Neural crest cell (in vitro differentiated cells): ENCODE data around the gene HHATL. TPM values are rescaled to one million over a fixed set of nuclear protein-coding genes. Genes with fewer than 3 reads are reported as not detected.

Source experiments
- DNase-seq: peaks from one replicate; pipeline ENCODE4 v3.0.0; 2021; ENCODE audit warnings: low read depth, mixed read lengths, low spot score
- H3K27ac Mint-ChIP-seq: one replicate; pipeline ENCODE4 v1.8.0; 2021; ENCODE audit warnings: mild to moderate bottlenecking, mixed read lengths; ENCODE audit not compliant: unreplicated experiment
- H3K27me3 Mint-ChIP-seq: 2 replicates; pipeline ENCODE4 v1.8.0; 2021; ENCODE audit warnings: low read depth, mild to moderate bottlenecking, mixed read lengths
- H3K36me3 Mint-ChIP-seq: 2 replicates; pipeline ENCODE4 v1.8.0; 2021; ENCODE audit warnings: low read depth, mild to moderate bottlenecking, mixed read lengths
- H3K4me1 Mint-ChIP-seq: 2 replicates; pipeline ENCODE4 v1.8.0; 2021; ENCODE audit warnings: mixed read lengths
- H3K4me3 Mint-ChIP-seq: one replicate; pipeline ENCODE4 v1.8.0; 2021; ENCODE audit warnings: mild to moderate bottlenecking, mixed read lengths
- H3K9me3 Mint-ChIP-seq: 2 replicates; pipeline ENCODE4 v1.8.0; 2021; ENCODE audit warnings: mixed read lengths
- total RNA-seq: library from RNA; stranded (reverse); gene quantifications from 2 replicates; pipeline ENCODE4 v1.2.1, GENCODE V29; 2021
- TF ChIP-seq, protein P1 (sequence below): fragments of 200-600 bp; sonication (generic); conservative IDR thresholded peaks from 2 replicates; pipeline ENCODE4 v1.5.0; 2021; ENCODE audit warnings: antibody characterized with exemption, mild to moderate bottlenecking

The HHATL gene
- total RNA-seq, 1 donor from 2014 or later, result not detected

DNA sequence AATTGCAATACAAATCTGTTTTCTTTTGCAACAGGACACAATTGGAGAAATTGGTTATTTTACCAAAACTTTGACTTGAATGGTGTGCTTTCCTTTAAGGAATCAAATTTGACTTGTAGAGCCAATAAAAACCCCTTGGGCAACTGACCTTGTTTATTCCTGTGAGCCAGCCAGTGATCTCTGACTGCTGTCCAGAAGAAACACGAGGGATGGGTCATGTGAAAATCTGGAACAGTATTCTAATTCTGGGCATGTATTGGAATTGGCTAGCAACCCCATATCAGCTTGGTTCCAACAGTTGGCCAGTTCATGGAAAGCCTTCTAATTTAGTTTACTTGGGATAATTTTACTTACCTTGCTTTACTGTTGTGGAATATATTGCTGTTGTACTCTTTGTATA is 19.1 kb upstream of the HHATL start:
- DNase-seq, result no peak
- peaks cover 4% of the 10 kb centered on the region for H3K36me3 Mint-ChIP-seq
- TF ChIP-seq, protein P1, sequence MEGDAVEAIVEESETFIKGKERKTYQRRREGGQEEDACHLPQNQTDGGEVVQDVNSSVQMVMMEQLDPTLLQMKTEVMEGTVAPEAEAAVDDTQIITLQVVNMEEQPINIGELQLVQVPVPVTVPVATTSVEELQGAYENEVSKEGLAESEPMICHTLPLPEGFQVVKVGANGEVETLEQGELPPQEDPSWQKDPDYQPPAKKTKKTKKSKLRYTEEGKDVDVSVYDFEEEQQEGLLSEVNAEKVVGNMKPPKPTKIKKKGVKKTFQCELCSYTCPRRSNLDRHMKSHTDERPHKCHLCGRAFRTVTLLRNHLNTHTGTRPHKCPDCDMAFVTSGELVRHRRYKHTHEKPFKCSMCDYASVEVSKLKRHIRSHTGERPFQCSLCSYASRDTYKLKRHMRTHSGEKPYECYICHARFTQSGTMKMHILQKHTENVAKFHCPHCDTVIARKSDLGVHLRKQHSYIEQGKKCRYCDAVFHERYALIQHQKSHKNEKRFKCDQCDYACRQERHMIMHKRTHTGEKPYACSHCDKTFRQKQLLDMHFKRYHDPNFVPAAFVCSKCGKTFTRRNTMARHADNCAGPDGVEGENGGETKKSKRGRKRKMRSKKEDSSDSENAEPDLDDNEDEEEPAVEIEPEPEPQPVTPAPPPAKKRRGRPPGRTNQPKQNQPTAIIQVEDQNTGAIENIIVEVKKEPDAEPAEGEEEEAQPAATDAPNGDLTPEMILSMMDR, result no peak
- no peak overlapping the region for H3K27ac Mint-ChIP-seq
- no peaks in the 10 kb centered on the region for H3K27me3 Mint-ChIP-seq
- H3K4me3 Mint-ChIP-seq, result no peak overlapping the region
- H3K9me3 Mint-ChIP-seq, result no peaks in the 10 kb centered on the region
- peaks cover 5% of the 10 kb centered on the region for H3K4me1 Mint-ChIP-seq

DNA sequence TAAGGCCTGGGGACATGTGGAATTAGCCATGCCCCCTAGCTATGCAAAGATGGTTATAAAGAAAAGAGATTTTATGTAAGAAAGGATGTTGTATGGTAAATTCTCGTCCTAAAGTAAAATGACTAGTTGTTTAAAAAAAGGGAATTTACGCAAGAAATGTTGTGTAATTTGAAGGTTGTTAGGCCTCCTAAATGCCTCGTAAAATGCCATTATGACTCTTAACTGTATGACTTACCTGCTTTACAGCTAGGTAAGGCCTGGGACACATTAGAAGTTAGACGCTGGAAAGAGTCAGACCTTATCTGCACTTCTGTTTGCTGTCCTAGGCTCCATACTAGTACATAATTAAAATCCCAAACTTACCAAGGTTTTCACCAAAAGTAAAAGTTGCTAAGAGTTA is 17.5 kb upstream of the HHATL start:
- H3K9me3 Mint-ChIP-seq, result no peaks in the 10 kb centered on the region
- no peaks in the 10 kb centered on the region for H3K4me1 Mint-ChIP-seq
- DNase-seq, result no peak
- TF ChIP-seq, protein P1, result no peak
- H3K4me3 Mint-ChIP-seq, result no peak overlapping the region
- no peaks in the 10 kb centered on the region for H3K27me3 Mint-ChIP-seq
- no peak overlapping the region for H3K27ac Mint-ChIP-seq
- peaks cover 4% of the 10 kb centered on the region for H3K36me3 Mint-ChIP-seq

DNA sequence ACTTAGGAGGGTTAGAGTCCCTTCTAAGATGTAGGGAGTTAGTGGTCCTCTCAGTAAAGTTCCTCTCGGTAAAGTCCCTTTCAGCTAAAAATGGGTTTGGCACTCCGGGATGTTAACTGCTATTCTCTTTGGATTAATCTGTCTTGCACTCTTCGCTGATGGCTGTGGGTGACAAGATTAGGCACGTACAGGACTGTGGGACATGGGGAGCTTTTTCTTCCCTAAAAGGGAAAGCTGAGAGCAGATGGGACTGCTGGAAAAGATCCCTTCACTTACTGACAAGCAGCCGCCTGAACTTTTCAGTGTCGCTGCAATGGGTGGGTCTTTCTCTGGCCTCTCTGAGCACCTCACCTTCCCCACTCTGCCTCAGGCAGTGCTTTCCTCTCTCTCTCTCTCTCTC is 16.4 kb upstream of the HHATL start:
- no peak overlapping the region for H3K4me3 Mint-ChIP-seq
- TF ChIP-seq, protein P1, result no peak
- H3K36me3 Mint-ChIP-seq, result peaks cover 4% of the 10 kb centered on the region

DNA sequence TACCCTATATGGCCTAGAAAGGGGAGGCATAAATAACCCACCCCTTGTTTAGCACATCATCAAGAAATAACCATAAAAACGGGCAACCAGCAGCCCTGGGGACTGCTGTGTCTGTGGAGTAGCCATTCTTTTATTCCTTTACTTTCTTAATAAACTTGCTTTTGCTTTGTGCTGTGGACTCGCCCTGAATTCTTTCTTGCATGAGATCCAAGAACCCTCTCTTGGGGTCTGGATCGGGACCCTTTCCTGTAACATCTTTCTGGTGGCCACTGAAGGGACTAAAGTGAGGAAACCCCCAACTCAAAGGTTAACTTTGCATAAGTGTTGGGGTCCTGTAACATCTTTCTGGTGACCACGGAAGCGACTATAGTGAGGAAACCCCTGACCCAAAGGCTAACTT is 15.7 kb upstream of the HHATL start:
- Mint-ChIP-seq H3K4me1 (no peaks in the 10 kb centered on the region), H3K9me3 (no peaks in the 10 kb centered on the region), H3K27ac (no peak overlapping the region), H3K36me3 (peaks cover 4% of the 10 kb centered on the region), H3K4me3 (no peak overlapping the region), H3K27me3 (no peaks in the 10 kb centered on the region)
- DNase-seq, result no peak
- TF ChIP-seq, protein P1, result no peak

More for the DNA sequence above, 16.4 kb upstream of the HHATL start:
- no peaks in the 10 kb centered on the region for H3K9me3 Mint-ChIP-seq
- no peak for DNase-seq
- no peaks in the 10 kb centered on the region for H3K4me1 Mint-ChIP-seq
- H3K27ac Mint-ChIP-seq, result no peak overlapping the region
- no peaks in the 10 kb centered on the region for H3K27me3 Mint-ChIP-seq

DNA sequence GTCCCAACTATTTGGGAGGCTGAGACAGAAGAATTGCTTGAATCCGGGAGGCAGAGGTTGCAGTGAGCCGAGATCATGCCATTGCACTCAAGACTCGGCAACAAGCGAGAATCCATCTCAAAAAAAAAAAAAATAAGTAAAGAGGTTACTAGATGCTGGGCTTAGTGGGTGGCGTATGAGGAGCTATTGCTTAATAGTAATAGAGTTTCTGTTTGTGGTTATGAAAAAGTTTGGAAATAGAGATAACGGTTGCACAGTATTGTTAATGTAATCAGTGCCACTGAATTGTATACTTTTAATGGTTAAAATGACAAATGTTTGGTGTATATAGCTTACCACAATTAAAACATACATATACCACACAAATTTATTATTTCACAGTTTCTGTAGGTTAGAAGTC is 14.7 kb upstream of the HHATL start:
- Mint-ChIP-seq H3K27me3 (no peaks in the 10 kb centered on the region), H3K4me1 (no peaks in the 10 kb centered on the region), H3K4me3 (no peak overlapping the region), H3K36me3 (no peaks in the 10 kb centered on the region), H3K27ac (no peak overlapping the region), H3K9me3 (no peaks in the 10 kb centered on the region)
- no peak for DNase-seq
- TF ChIP-seq, protein P1, result no peak
